ENCODE results near the gene SORL1. TPM values are rescaled to one million over a fixed set of nuclear protein-coding genes. Genes with fewer than 3 reads are reported as not detected.

Gene SORL1
- total and polyA plus RNA-seq, 2 of the 13 experiments (the other 11 are each of a cell fraction or from before 2014, with no cell fraction given) = 21.3 to 148 TPM

DNA sequence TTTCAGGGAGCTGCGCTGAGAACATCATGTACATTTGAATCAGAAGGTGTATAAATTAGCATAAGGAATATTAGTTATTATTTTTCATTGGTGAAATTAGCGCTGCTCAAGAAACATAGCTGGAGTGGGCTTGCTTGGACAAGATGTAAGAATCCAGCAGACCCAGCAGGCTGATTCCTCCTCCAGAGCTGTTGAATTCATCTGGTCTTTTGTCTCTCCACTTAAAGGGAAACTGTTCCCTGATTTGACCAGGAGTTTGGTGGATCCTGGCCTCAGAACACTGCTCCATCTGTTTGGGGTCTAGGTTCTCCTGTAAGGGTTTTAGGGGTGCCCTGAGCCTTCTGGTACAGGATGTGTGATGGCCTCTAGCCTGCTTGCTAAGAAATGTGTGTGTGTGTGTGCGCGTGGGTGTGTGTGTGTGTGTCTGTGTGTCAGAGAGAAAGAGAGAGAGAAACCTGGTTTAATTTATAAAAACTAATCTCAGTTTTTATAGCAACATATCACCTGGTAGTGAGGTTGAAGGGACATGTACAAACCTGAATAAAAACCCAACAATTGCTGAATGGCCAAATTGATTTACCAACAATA is 8.3 kb upstream of the SORL1 start:
- DNase-seq (ENCODE audit: low spot score) = no peak
- Histone ChIP-seq H3K36me3 (replicated peaks in 1 of 2; ENCODE audit: control insufficient read depth in 1 of 2, insufficient read depth in 2 of 2, low read length in 2 of 2) (no peaks in the 10 kb centered on the region), H3K4me3 (replicated peaks in 1 of 3; ENCODE audit: insufficient read depth in 1 of 3, low read depth in 2 of 3, low read length in 3 of 3) (no peak overlapping the region), H3K27ac (ENCODE audit: extremely low read length, insufficient read depth, low read length) (no peak overlapping the region), H3K79me2 (ENCODE audit: insufficient read depth, low read length) (no peaks in the 10 kb centered on the region), H2AFZ (ENCODE audit: low read length) (no peak overlapping the region), H3K4me1 (ENCODE audit: insufficient read depth, low read length) (peaks cover 36% of the 10 kb centered on the region), H3K27me3 (ENCODE audit: control insufficient read depth in 1 of 2, insufficient read depth in 2 of 2, low read length in 2 of 2) (no peaks in the 10 kb centered on the region), H3K9ac (ENCODE audit: insufficient read depth, low read depth, low read length) (no peak overlapping the region), H4K20me1 (ENCODE audit: insufficient read depth, low read length) (no peaks in the 10 kb centered on the region), H3K4me2 (ENCODE audit: low read depth, low read length) (no peak overlapping the region), H3K9me3 (ENCODE audit: low read length) (no peaks in the 10 kb centered on the region)
- intact Hi-C loops (cut with micrococcal nuclease; ENCODE audit: unreplicated experiment) = no loop called here
- in situ Hi-C loops (cut with HindIII; ENCODE audit: extremely low pct_ligation_motif_present, low pct_unique_long_range_greater_than_20kb) = no loop called here
- no TSS peak for BruUV-seq (replicated peaks)
- FAIRE-seq = no peak
- WGBS (ENCODE audit: low lambda C conversion rate) = 92% methylated on average over 4 of the region's 4 CpGs
- ChIA-PET POLR2A (no interaction called here), CTCF (ENCODE audit: low intra/inter-chr PET ratio, low total read pairs) (no interaction called here)
- TF ChIP-seq PPARG (CRISPR knock-in tag; conservative IDR thresholded peaks at IDR 0.05) (no peak), ZC3H4 (CRISPR knock-in tag; IDR thresholded peaks at IDR 0.05; ENCODE audit: borderline replicate concordance) (no peak)
- no peak for ATAC-seq

DNA sequence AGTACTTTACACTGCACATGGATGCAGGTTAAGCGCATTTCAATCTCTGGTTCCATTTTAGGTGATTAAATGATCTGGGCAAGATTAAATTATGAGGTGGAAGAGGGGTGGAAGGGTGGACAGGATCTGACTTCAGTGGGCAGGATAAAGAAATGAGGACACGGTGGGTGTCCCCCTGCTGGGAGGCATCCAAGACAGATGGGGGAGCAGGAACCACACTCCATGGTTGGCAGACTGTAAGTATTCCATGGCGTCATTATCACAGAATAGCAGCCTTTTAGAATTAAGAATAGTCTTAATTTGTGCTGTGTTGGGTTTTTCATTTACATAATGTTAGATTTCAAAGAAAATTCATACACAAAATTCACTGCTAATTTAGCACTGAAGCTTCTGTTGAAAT is 7.6 kb upstream of the SORL1 start:
- no peak for ATAC-seq
- intact Hi-C loops (cut with micrococcal nuclease; ENCODE audit: unreplicated experiment) = no loop called here

More for the DNA sequence above, 7.6 kb upstream of the SORL1 start:
- H3K79me2 ChIP-seq (ENCODE audit: insufficient read depth, low read length) = no peaks in the 10 kb centered on the region
- H3K36me3 ChIP-seq (replicated peaks in 1 of 2; ENCODE audit: control insufficient read depth in 1 of 2, insufficient read depth in 2 of 2, low read length in 2 of 2) = no peaks in the 10 kb centered on the region
- in situ Hi-C loops (cut with HindIII; ENCODE audit: extremely low pct_ligation_motif_present, low pct_unique_long_range_greater_than_20kb) = no loop called here
- H2AFZ ChIP-seq (ENCODE audit: low read length) = no peak overlapping the region
- H4K20me1 ChIP-seq (ENCODE audit: insufficient read depth, low read length) = no peaks in the 10 kb centered on the region
- no peaks in the 10 kb centered on the region for H3K27me3 ChIP-seq (ENCODE audit: control insufficient read depth in 1 of 2, insufficient read depth in 2 of 2, low read length in 2 of 2)
- H3K4me3 ChIP-seq (replicated peaks in 1 of 3; ENCODE audit: insufficient read depth in 1 of 3, low read depth in 2 of 3, low read length in 3 of 3) = no peak overlapping the region
- FAIRE-seq (no peak), DNase-seq (ENCODE audit: low spot score) (no peak)
- POLR2A ChIA-PET = no interaction called here
- no peak for TF ChIP-seq RBM22 (optimal IDR thresholded peaks at IDR 0.05; ENCODE audit: low read length)
- TF ChIP-seq FOXA3 (CRISPR knock-in tag; IDR thresholded peaks at IDR 0.05) = no peak
- TF ChIP-seq ZMAT3 (CRISPR knock-in tag; conservative IDR thresholded peaks at IDR 0.05) = no peak
- TF ChIP-seq TSC22D2 (CRISPR knock-in tag; IDR thresholded peaks at IDR 0.05; ENCODE audit: borderline replicate concordance) = no peak
- no peak for TF ChIP-seq KIAA2018 (CRISPR knock-in tag; IDR thresholded peaks at IDR 0.05; ENCODE audit: borderline replicate concordance)
- TF ChIP-seq STAT5B (CRISPR knock-in tag; IDR thresholded peaks at IDR 0.05) = no peak
- no peak for TF ChIP-seq ZNF430 (CRISPR knock-in tag; IDR thresholded peaks at IDR 0.05)
- TF ChIP-seq ZNF782 (CRISPR knock-in tag; IDR thresholded peaks at IDR 0.05; ENCODE audit: borderline replicate concordance) = no peak
- no peak overlapping the region for H3K4me2 ChIP-seq (ENCODE audit: low read depth, low read length)
- 68% methylated on average over 3 of the region's 3 CpGs for WGBS (ENCODE audit: low lambda C conversion rate)
- CTCF ChIA-PET (ENCODE audit: low intra/inter-chr PET ratio, low total read pairs) = no interaction called here
- H3K9ac ChIP-seq (ENCODE audit: insufficient read depth, low read depth, low read length) = no peak overlapping the region
- no peak overlapping the region for H3K27ac ChIP-seq (ENCODE audit: extremely low read length, insufficient read depth, low read length)
- H3K4me1 ChIP-seq (ENCODE audit: insufficient read depth, low read length) = peaks cover 43% of the 10 kb centered on the region
- no TSS peak for BruUV-seq (replicated peaks)
- no peaks in the 10 kb centered on the region for H3K9me3 ChIP-seq (ENCODE audit: low read length)

Measured in HepG2 (cell line).